Keratinocyte (primary cell): ENCODE results near the gene ACR. TPM values are rescaled to one million over a fixed set of nuclear protein-coding genes. Genes with fewer than 3 reads are reported as not detected.

Experiments
- DNase-seq: peaks from one replicate; pipeline ENCODE4 v3.0.0-alpha.2; 2011; ENCODE audit warnings: low read depth, missing footprints, low spot score
- FAIRE-seq: peaks from 2 replicates; lab custom pipeline; 2011; peaks lifted over from hg19 to GRCh38; lab: Jason Lieb, UNC
- H2AFZ ChIP-seq: 2 replicates; pipeline ENCODE4 v1.6.0; 2012; ENCODE audit warnings: low read length, control low read depth, inconsistent platforms; ENCODE audit not compliant: control insufficient read depth
- H3K27ac ChIP-seq: 2 replicates; pipeline ENCODE4 v1.5.1; 2011; ENCODE audit warnings: low read length; ENCODE audit not compliant: control insufficient read depth, insufficient read depth
- H3K27me3 ChIP-seq: 3 replicates; pipeline ENCODE4 v1.6.0; 2011; ENCODE audit warnings: low read length; ENCODE audit not compliant: control insufficient read depth, insufficient read depth; ENCODE audit errors: extremely low read depth
- H3K36me3 ChIP-seq, 2 experiments: 2 replicates in 1 of 2; 3 replicates in 1 of 2; pipeline ENCODE4 v1.5.1; 2011; ENCODE audit warnings: low read length in 2 of 2, mild to moderate bottlenecking in 1 of 2; ENCODE audit not compliant: control insufficient read depth in 2 of 2, insufficient read depth in 2 of 2; ENCODE audit errors: extremely low read depth in 1 of 2
- H3K4me1 ChIP-seq: 3 replicates; pipeline ENCODE4 v1.5.1; 2011; ENCODE audit warnings: low read length; ENCODE audit not compliant: control insufficient read depth, insufficient read depth; ENCODE audit errors: extremely low read depth
- H3K4me2 ChIP-seq: 3 replicates; pipeline ENCODE4 v1.6.0; 2011; ENCODE audit warnings: low read depth, low read length; ENCODE audit not compliant: control insufficient read depth, insufficient read depth; ENCODE audit errors: extremely low read depth
- H3K4me3 ChIP-seq, 3 experiments: fragments of 200-600 bp in 1 of 3; sonication (generic) in 1 of 3; 2 replicates in 2 of 3; 3 replicates in 1 of 3; pipeline ENCODE4 v1.5.1; 2011 to 2016; ENCODE audit warnings: low read length in 3 of 3, mild to moderate bottlenecking in 3 of 3, control low read depth in 2 of 3, inconsistent platforms in 1 of 3, low read depth in 1 of 3, mixed read lengths in 1 of 3, mixed run types in 1 of 3, moderate library complexity in 1 of 3; ENCODE audit not compliant: control insufficient read depth in 2 of 3, insufficient read depth in 2 of 3; ENCODE audit errors: extremely low read depth in 1 of 3
- H3K79me2 ChIP-seq: 2 replicates; pipeline ENCODE4 v1.6.0; 2012; ENCODE audit warnings: low read length; ENCODE audit not compliant: control insufficient read depth, insufficient read depth
- H3K9ac ChIP-seq: 3 replicates; pipeline ENCODE4 v1.6.0; 2011; ENCODE audit warnings: low read length; ENCODE audit not compliant: control insufficient read depth, insufficient read depth; ENCODE audit errors: extremely low read depth
- H3K9me1 ChIP-seq: 3 replicates; pipeline ENCODE4 v1.6.0; 2011; ENCODE audit warnings: low read length; ENCODE audit not compliant: control insufficient read depth, insufficient read depth; ENCODE audit errors: extremely low read depth
- H3K9me3 ChIP-seq: 2 replicates; pipeline ENCODE4 v1.5.1; 2012; ENCODE audit warnings: low read depth, low read length; ENCODE audit not compliant: control insufficient read depth
- H4K20me1 ChIP-seq: 3 replicates; pipeline ENCODE4 v1.6.0; 2011; ENCODE audit warnings: low read length; ENCODE audit not compliant: control insufficient read depth, insufficient read depth; ENCODE audit errors: extremely low read depth
- CTCF ChIP-seq, 3 experiments: IDR thresholded peaks in 1 of 3; conservative IDR thresholded peaks in 1 of 3; optimal IDR thresholded peaks in 1 of 3; 2 replicates in 2 of 3; 3 replicates in 1 of 3; pipeline versions ENCODE3 to v1.5.1; 2011; ENCODE audit warnings: low read length in 3 of 3, mild to moderate bottlenecking in 3 of 3, moderate library complexity in 2 of 3, control low read depth in 1 of 3, inconsistent platforms in 1 of 3; ENCODE audit not compliant: insufficient read depth in 2 of 3; ENCODE audit errors: extremely low read depth in 1 of 3
- EZH2 ChIP-seq: IDR thresholded peaks from one replicate; pipeline ENCODE4 v1.6.1; 2012; ENCODE audit warnings: inconsistent platforms, mild to moderate bottlenecking, low read length, moderate library complexity
- dilution Hi-C: fragments of 300-500 bp; cut with MboI; formaldehyde crosslinking; loops from one replicate; pipeline ENCODE4 v1.7.0; 2020; ENCODE audit warnings: low sequenced_read_pairs; ENCODE audit not compliant: extremely low pct_ligation_motif_present
- polyA plus RNA-seq, 5 experiments: library from polyadenylated mRNA; depleted of rRNA in 3 of 5; stranded (reverse) in 3 of 5; stranded (forward) in 1 of 5; unstranded in 1 of 5; fragments of >200 nt; gene quantifications; 1 replicate in 1 of 5; 2 replicates in 3 of 5; 3 replicates in 1 of 5; pipeline versions ENCODE4 v1.2.1 to v1.2.3, GENCODE V29; 2011 to 2012; ENCODE audit warnings: missing spikeins in 2 of 5, low read depth in 1 of 5, low replicate concordance in 1 of 5

The ACR gene
- polyA plus RNA-seq, 1 donor (not counting 4 experiments of a cell fraction or from before 2014, with no cell fraction given) = not detected

- Histone ChIP-seq H2AFZ (no peak overlapping the region), H3K27me3 (no peaks in the 10 kb centered on the region), H4K20me1 (peaks cover 2% of the 10 kb centered on the region), H3K9me1 (no peaks in the 10 kb centered on the region), H3K9ac (no peak overlapping the region), H3K79me2 (no peaks in the 10 kb centered on the region), H3K36me3 (peaks cover 0 to 7% of the 10 kb centered on the region in 2 experiments), H3K27ac (no peak overlapping the region), H3K4me3 (no peak overlapping the region), H3K9me3 (no peaks in the 10 kb centered on the region), H3K4me2 (no peak overlapping the region), H3K4me1 (no peaks in the 10 kb centered on the region)
- no peak for FAIRE-seq
- TF ChIP-seq CTCF (optimal IDR thresholded peaks at IDR 0.05 in 1 of 3, IDR thresholded peaks at IDR 0.05 in 1 of 3, conservative IDR thresholded peaks at IDR 0.05 in 1 of 3; ENCODE audit: extremely low read depth in 1 of 3, insufficient read depth in 2 of 3, low read length in 3 of 3) (no peak), EZH2 (no peak)
- DNase-seq = no peak
- dilution Hi-C loops = no loop called here
Measured at GRCh38 chr22:50708996-50709395, 29.0 kb upstream of the ACR start.

DNA sequence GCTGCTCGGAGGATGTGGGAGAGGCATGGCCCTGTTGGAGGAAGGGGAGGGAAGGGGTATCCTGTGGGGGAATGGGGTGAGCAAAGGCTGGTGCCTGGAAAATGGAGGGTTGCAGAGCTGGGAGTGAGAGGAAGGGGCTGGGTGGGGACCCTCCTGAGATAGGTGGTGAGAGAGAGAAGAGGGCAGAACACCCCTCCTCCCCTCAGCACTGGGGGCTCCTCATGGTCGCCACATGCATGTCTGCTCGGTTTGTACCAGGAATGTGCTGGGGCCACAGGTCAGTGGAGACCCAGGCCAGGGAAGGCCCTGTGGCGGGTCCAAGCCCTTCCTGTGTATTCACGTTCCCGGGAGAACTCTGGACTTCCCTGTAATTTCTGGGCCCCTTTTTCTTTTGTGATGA is 27.8 kb upstream of the ACR start:
- dilution Hi-C loops = no loop called here
- Histone ChIP-seq H3K9me3 (no peaks in the 10 kb centered on the region), H3K4me1 (no peaks in the 10 kb centered on the region), H3K4me3 (no peak overlapping the region), H3K9me1 (no peaks in the 10 kb centered on the region), H3K36me3 (peaks cover 0 to 6% of the 10 kb centered on the region in 2 experiments), H3K27ac (no peak overlapping the region), H4K20me1 (peaks cover 2% of the 10 kb centered on the region), H2AFZ (no peak overlapping the region), H3K9ac (no peak overlapping the region), H3K79me2 (no peaks in the 10 kb centered on the region), H3K27me3 (no peaks in the 10 kb centered on the region), H3K4me2 (no peak overlapping the region)
- no peak for DNase-seq
- FAIRE-seq = no peak
- TF ChIP-seq CTCF (optimal IDR thresholded peaks at IDR 0.05 in 1 of 3, IDR thresholded peaks at IDR 0.05 in 1 of 3, conservative IDR thresholded peaks at IDR 0.05 in 1 of 3; ENCODE audit: extremely low read depth in 1 of 3, insufficient read depth in 2 of 3, low read length in 3 of 3) (no peak), EZH2 (no peak)
